NCI-H1436 treated with DMSO at 0.1 percent for 48 hours (cell line): ENCODE measurements around the gene SYTL2.
A peak's percentile ranks its signal among the peaks of the same experiment; 100 is the strongest.
"Not testable (repeated sequence)": the region's sequence is repeated elsewhere in the genome, so short reads cannot be mapped to it uniquely, and the experiment has no call there.

Experiments used
- DNase-seq: peaks from one replicate; lab custom pipeline; 2025; lab: John Stamatoyannopoulos, UW

The SYTL2 gene

DNA sequence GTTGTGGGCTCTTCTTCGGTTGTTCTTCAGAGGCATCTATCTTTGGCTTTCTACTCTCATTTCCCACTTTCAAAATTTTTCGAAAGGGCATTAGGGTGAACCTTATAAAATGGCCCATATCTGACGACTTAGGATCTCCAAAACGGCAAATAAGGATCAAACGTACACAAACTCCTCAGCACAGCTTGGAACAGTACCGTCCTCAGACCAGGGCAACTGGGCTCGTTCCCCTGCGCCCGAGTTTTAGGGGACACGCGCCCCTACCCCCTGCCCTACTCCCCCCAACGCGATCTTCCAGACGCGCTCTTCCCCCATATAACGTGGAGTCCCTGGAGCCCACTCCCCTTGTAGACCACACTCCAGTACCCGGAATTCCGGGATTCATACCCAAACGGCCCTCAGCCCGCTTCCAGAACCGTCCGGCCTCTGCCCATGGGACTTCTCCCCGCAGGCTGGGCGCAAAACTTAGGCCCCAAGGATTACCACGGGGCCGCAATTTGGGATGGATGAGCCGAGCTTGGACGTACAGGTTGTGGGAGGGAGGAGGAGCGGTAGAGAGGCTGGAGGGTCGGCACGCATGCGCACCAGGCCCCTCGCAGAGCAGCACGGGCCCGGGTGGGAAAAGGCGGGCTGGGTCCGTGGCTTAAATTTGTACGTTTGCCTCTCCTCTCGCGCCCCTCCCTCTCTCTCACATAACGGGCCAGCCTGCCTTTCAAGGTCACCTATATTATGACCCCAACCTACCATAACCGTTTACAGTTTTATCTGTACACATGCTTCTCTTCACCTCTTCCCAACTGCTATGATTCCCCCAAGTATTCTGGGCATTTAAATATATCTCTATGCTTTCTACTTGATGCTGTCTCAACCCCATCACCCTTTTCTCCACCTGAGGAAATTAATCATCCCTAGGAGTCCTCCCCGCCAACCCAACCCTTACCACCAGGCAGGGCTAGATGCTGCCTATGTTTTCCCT lies 128.3 kb downstream of the SYTL2 start:
- DNase-seq: no peak

DNA sequence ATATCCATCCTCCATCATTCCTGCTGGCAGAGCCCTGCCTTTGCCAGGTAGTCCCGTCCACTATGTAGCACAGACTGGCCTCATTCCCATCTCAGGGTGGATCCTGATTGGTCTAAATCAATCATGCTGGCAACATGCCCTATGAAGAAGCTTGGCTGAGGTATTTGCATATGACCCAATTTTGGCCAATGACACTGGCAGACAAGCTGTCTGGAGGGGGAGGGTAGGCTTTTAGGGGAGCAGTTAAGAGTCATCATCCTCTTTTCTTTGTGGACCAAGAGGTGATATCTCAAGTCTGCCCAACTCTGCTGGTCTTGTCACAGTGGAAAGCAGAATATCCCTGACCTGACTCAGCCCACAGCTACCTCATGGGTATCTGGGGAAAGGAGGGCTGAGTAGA lies 130.0 kb downstream of the SYTL2 start:
- no peak for DNase-seq

DNA sequence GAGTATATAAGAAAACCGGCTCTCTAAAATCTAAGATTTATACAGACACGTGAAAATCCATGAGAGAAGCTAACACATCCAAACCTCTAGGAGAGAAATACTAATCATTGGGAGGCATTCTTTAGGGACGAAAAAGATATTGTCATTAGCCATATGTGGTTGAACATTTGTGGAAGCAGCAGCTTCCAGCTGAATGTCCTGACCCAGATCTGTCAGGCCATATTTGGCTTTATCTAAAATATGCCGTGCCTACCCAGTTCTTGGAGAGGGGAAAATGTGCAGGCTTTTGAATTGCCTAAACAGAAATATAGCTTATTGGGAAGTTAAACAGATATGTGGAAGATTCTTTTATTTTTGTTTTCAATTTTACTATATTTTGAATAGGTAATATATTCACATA lies 131.4 kb downstream of the SYTL2 start:
- DNase-seq: no peak

DNA sequence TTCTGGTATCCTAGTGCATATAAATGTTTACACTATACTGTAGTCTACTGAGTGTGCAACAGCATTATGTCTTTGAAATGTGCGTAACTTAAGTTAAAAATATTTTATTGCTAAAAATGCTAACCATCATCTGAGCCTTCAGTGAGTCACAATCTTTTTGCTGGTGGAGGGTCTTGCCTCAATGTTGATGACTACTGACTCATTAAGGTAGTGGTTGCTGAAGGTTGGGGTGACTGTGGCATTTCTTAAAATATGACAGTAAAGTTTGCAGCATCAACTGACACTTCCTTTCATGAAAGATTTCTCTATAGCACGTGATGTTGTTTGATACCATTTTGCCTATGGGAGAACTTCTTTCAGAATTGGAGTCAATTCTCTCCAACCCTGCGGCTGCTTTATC lies 137.5 kb downstream of the SYTL2 start:
- no peak for DNase-seq

DNA sequence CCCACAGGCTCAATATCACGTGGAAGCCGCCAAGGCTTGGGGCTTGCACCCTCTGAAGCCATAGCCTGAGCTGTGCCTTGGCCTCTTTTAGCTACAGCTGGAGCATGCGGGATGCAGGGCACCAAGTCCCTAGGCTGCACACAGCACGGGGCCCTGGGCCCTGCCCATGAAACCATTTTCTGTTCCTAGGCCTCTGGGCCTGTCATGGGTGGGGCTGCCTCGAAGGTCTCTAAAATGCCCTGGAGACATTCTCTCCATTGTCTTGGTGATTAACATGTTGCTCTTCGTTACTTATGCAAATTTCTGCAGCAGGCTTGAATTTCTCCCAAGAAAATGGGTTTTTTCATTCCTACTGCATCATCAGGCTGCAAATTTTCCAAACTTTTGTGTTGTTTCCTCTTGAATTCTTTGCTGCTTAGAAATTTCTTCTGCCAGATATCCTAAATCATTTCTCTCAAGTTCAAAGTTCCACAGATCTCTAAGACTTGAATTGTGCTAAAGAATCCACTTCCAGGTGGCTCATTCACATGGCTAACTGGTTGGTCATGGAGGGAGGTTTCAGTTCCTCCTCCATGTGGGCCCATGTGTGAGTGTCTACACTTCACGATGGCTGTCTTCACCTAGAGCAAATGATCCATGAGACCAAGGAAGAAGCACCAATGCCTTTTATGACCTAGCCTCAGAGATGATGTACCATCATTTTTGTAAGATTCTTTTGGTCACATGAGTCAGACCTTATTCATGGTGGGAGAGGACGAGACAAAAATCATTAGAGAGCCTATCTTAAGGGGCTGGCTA lies 138.6 kb downstream of the SYTL2 start:
- no peak for DNase-seq

DNA sequence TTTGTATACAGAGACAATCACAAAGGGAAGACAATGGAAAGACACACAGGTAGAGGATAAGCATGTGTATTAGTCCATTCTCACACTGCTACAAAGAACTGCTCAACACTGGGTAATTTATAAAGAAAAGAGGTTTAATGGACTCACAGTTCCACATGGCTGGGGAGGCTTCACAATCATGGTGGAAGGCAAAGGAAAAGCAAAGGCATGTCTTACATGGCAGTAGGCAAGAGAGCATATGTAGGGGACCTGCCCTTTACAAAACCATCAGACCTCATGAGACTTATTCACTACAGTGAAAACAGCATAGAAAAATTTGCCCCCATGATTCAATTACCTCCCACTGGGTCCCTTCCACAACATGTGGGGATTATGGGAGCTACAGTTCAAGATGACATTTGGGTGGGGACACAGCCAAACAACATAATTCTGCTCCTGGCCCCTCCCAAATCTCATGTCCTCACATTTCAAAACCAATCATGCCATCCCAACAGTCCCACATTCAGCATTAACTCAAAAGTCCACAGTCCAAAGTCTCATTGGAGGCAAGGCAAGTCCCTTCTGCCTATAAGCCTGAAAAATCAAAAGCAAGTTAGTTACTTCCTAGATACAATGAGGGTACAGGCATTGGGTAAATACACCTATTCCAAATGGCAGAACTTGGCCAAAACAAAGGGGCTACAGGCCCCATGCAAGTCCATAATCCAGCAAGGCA lies 139.8 kb downstream of the SYTL2 start:
- not testable (repeated sequence) for DNase-seq

DNA sequence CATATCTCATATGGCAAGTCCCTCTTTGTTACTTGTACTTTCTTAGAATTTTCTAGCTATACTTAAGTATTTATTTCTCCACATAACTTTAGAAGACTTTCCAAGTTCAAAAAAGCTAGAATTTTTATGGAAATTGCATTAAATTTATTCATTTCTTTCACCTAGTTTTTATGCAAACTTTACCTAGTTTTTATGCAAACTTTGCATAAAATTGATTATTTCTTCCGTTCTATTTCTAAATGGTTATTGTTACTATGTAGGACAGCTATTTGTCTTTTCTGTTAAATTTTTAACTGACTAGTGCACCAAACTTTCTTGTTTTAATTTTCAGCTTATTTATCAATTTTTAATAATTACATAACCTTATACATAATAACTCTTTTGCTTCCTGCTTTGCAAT lies 142.8 kb downstream of the SYTL2 start:
- DNase-seq: no peak

DNA sequence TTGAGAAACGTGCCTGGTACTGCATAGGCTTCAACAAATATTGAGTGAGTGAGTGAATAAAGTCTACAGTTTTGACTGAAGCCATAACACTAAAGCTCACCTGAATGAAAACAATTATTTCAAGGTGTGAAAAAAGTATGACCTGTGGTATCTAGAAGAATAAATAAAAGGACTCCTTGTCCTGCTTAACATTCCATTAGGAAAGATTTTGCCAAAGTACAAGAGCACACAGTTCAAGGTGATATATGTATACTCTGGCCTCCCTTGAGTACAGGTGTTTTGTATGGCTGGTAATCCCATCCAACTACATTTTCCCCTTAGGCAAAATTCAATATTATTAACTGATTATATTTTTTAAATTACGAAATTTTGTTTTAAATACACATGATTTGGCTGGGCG lies 144.3 kb downstream of the SYTL2 start:
- no peak for DNase-seq

DNA sequence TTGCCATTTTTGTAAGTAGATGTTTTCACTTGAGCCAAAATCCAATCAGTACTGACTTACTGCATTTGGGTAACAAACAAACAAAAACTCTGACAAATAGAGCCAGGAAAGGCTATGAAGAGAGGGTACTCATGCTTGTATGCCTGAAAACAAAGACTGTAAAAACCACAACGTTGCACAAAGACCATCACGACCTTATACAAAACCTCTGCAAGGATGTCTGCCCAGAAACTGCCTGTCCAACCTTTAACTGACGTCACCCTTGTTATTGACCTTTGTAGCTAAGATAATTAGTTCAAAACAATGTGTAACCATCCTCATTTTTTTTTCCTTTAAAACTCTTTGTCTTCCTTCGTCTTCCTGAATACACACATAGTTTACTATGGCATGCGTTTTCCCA lies 145.2 kb downstream of the SYTL2 start:
- DNase-seq: no peak

DNA sequence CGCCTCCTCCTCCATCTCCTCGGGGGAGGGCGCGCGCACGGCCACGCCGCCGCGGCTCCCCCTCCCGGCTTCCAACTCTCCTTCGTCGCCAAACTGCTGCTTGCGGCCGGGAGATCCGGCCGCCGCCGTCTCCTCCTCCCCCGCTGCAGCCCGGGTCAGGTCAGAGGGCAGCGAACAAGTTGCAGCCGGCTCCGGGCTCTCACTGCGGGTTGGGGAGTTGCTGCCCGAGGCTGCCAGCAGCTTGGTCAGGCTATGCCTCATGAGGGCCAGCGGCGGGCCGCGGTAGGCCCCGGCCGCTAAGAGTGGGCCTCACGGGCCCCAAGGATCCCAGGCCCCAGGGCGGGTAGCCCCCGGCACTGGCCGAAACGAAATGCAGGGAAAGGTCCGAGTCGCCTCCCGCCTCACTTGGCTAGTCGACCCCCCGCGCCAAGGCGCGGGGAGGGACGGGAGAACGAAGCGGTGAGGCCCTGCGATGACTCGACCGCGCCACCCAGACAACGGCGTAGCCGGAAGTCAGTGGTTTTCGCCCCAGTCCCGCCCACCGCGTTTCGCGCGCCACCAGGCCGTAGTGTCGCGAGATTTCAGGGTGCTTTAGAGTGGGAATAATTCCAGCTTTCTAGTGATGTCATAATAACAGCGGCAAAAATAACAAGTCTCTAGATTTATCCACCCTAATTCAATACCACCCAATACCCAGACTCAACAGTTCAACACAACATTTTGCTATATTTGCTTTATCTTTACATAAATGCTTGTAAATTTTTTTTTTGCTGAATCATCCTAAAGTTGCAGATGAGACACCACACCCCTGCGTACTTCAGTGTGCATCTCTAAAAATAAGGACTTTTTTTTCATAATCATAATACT lies 146.1 kb downstream of the SYTL2 start, which contains the start of gene CREBZF:
Gene CREBZF, minus strand, starts transcription at position 515 of the 867 bp plus-strand sequence. Its CDS starts 254 bp downstream, at position 261.
- peak; percentile 62 for DNase-seq

DNA sequence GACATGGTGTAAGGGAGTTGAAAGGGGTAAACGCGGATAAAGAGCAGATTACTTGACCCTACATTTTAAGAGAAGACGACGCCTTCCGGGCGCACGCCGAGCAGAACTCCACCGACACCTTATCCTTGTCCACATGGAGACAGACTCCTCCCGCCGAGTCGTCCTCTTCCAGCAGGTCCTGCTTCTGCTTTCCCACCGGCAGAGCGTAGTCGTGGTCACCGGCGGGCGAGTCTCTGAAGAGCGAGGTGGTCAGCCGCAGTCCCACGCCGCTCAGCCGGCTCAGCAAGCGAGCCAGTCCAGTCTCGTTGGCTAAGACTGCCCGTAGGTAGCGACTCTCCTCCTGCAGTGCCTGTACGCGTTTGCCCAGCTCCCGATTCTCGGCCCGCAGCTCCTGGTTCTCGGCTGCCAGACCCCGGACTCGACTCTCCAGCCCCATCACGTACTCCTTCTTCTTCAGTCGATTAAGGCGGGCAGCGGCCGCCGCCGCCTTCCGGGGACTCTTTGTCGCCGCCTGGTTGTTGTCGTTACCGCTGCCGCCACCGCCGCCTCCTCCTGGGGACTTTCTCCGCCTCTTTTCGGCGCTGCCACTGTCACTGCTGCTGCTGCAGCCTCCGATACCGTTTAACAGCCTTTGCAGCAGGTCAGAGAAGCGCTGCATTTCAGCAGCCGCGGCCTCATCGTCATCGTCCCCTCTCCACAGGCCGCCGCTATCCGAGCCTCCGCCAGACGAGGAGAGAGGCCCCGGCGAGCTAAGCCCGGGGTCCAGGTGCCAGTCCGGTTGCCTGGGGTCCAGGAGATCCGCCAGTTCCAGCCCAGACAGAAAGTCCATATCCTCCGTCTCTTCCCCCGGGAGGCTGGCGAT lies 147.0 kb downstream of the SYTL2 start:
- DNase-seq: peak; percentile 12

DNA sequence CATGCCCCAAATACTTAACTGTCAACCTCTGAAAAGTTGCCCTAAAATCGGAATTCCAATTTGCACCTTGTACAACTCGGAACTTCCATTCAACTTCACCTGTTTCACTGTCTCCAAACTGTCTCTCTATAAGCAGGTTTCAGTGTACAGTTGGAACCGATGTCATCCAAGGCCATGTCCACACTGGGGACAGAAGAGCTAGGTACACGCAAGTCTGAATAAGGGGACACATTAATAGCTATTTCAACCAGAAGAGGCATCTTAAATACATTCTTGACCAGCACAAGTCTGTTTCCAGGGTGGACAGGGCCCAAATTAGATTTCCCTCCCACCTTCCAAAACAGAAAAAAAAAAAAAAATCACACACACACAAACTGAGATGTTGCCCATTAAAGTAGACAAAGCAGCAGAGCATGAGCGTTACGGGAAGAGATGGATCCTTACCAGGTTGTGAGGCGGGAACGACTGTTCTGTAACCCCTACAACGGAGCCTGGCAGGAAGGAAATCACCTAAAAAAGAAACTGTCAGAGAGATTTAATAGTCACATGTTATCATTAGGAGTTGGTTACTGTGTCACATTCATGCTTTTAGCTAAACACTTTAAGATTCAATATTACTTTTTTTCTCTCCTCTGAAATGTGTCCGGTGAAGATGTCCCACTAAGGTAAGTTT lies 147.7 kb downstream of the SYTL2 start:
- DNase-seq: no peak

DNA sequence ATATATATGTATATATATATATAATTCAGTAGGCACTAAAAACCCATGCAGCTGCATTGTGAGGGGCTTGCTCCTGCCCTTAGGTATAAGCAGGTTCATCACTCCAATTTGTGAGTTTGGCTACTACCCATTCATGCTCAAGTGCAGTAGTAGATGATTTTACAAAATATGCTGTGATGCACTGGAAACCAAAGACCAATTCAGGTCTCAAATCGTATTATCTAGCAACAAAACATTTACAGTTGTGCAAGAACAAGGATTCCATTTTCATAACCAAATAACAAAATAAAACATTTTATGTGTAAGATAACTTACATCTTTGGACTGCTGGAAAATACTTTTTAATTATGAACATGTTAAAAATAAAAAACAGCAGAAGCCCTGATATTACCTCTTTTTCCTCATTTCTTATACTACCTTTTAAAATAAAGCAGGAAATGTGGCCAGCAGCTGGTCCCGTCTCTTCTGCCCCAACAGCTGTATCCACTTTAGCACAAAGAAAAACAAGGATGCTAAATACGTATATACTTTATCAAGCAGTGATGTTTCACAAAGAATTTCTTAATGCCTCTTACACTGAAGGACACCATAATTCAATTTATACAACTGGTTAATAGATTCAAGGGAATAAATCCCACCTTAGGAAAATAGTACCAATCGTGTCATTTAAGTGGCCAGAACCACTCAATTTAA lies 148.8 kb downstream of the SYTL2 start:
- no peak for DNase-seq

DNA sequence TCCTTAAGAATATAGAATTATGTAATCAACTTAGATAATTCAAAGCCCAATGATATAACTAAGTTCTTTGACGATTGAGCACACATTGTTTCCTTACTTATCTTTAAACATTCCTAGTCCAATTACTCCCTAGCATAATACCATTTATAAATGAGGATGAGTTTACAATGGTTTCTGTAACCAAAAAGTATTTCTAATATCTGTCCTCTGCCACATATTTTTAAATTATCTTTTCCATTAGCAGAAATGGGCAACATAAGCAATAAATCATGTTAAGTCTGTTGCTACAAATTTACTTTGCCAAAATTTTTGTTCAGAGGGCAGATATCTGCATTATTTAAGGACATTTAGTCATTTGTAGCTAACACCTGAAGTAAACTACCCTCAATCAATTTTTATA lies 152.8 kb downstream of the SYTL2 start:
- DNase-seq: no peak

DNA sequence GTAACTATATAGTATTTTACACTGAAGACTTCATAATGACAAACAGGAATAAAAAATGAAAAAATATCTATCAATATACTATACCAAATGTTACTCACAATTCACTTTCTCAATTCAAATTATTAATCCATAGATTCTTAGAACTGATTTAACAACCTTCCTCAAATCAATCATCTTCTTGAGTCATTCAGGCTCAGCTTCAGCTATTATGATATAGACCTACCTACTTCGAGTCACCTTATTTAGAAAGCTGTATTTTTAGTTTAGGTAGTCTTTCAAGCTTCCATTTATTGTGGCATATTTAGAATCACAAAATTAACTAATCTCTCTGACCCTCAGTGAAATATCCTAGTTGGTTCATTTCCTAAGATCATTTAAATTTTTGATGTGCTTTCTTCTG lies 154.2 kb downstream of the SYTL2 start:
- no peak for DNase-seq

DNA sequence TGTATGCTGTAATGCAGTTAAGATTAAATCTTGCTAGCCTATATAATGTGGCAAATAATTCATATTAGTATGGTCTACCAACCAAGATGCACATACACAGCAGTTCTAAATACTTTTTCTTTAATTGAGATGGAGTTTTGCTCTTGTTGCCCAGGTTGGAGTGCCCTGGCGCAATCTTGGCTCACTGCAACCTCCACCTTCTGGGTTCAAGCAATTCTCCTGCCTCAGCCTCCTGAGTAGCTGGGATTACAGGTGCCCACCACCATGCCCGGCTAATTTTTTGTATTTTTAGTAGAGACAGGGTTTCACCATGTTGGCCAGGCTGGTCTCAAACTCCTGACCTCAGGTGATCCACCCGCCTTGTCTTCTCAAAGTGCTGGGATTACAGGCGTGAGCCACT lies 156.6 kb downstream of the SYTL2 start:
- not testable (repeated sequence) for DNase-seq

DNA sequence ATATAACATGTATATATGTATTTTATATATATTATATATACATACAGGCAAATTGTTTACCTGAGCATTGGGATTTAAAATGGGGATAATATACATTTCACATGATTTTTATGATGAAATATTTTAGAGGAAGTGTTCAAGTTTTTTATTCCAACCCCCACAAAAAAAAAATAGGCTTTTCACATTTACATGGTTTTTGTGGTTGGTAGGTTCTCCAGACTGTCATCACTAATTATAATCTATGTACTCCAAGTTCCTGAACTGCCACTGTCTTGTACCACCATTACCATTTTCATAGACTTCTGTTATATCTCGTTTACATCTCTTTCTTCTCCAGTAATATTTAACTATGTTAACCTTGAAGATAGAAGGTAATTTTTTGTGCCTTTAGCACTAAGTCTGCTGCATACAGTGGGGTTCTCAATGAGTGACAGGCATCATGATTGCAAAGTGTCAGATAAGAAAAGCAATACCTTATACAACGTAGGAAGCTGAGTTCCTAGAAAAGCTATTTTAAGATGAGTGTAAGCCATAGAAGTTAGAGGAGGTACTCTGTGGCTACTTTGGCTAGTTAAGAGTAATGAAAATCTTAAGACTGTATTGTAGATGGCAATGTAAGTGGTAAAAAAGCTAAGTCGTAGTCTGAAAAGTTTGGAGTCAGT lies 158.0 kb downstream of the SYTL2 start:
- DNase-seq: no peak

DNA sequence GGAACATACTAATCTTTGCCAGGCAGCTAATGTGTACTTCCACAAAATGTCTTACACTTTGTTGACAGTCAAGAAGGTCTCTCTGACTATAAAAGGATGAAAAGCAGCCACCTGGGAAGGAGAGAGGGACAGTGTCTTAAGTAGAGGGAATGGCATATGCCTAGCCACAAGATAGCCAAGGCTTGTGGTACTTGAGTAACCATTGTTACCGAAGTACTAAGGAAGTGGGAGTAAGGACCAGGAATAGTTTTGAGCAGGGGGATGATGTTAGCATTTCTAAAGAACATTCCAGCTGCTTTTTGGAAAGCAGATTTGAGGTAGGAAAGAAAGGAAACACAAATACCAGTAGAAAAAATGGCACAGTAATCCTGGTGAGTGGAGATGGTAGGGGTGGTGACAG lies 159.8 kb downstream of the SYTL2 start:
- no peak for DNase-seq
